Measurements from ENCODE around the gene SYCE1. TPM values are rescaled to one million over a fixed set of nuclear protein-coding genes. Genes with fewer than 3 reads are reported as not detected.

The SYCE1 gene
- total RNA-seq, 1 experiment from 2014 or later = not detected

DNA sequence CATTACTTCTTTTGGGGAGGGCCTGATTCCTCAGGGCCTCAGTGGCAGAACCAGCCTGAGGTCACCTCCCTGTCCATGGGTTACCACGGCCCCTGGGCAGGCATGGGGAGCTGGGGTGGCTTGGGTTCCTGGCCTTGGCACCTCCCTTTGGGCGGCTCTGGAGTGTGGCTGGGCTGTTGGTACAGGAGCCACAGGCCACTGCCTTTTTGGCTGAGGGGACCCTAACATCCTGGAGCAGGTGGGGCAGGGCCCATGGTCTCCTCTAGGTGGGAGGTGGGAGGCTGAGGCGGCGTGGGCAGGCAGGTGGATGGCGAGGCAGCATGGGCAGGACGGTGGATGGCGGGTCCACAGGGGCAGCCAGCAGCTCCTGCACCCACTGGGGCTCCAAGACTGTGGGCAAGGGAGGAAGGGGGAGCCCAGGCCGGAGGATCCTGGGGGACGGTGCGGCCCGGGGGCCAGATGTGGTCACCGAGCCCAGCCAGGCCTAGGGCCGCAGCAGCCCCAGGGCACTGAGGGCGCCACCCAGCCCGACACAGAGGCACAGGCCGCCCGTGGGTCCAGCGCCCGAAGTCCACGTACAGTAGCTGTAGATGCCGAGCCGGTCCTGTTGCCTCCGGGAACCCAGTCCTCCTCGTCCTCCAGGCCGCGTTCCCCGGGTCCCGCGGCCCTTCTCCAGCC, 2.4 kb upstream of the SYCE1 start:
- POLR2A ChIA-PET = no interaction called here
- TF ChIP-seq, protein P1, sequence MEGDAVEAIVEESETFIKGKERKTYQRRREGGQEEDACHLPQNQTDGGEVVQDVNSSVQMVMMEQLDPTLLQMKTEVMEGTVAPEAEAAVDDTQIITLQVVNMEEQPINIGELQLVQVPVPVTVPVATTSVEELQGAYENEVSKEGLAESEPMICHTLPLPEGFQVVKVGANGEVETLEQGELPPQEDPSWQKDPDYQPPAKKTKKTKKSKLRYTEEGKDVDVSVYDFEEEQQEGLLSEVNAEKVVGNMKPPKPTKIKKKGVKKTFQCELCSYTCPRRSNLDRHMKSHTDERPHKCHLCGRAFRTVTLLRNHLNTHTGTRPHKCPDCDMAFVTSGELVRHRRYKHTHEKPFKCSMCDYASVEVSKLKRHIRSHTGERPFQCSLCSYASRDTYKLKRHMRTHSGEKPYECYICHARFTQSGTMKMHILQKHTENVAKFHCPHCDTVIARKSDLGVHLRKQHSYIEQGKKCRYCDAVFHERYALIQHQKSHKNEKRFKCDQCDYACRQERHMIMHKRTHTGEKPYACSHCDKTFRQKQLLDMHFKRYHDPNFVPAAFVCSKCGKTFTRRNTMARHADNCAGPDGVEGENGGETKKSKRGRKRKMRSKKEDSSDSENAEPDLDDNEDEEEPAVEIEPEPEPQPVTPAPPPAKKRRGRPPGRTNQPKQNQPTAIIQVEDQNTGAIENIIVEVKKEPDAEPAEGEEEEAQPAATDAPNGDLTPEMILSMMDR (IDR thresholded peaks at IDR 0.05; ENCODE audit: insufficient read depth in 1 of 2, low read depth in 1 of 2, low read length in 1 of 2, severe bottlenecking in 1 of 2, unreplicated experiment in 1 of 2) = no peak
- CTCF ChIA-PET = no interaction called here
- Histone ChIP-seq H3K36me3 (ENCODE audit: control insufficient read depth, insufficient read depth, low read length) (no peaks in the 10 kb centered on the region), H3K9me3 (peaks cover 3% of the 10 kb centered on the region), H3K4me3 (ENCODE audit: low read depth, low read length) (no peak overlapping the region), H3K4me1 (no peaks in the 10 kb centered on the region), H3K27me3 (replicated peaks; ENCODE audit: control insufficient read depth, insufficient read depth, low read length) (no peaks in the 10 kb centered on the region)
- no peaks in the 10 kb centered on the region for H3K36me3 Mint-ChIP-seq (ENCODE audit: insufficient read depth, unreplicated experiment)
- no peak for DNase-seq
- no peak overlapping the region for H3K27ac Mint-ChIP-seq (ENCODE audit: unreplicated experiment)
- BruUV-seq (replicated peaks) = no TSS peak
- no peak overlapping the region for H3K4me3 Mint-ChIP-seq (ENCODE audit: unreplicated experiment)
- H3K27me3 Mint-ChIP-seq (ENCODE audit: insufficient read depth, unreplicated experiment) = no peaks in the 10 kb centered on the region
- peaks cover 3% of the 10 kb centered on the region for H3K9me3 Mint-ChIP-seq (ENCODE audit: unreplicated experiment)
- no peaks in the 10 kb centered on the region for H3K4me1 Mint-ChIP-seq (ENCODE audit: low read depth, unreplicated experiment)
- intact Hi-C loops (cut with micrococcal nuclease; ENCODE audit: unreplicated experiment) = no loop called here

DNA sequence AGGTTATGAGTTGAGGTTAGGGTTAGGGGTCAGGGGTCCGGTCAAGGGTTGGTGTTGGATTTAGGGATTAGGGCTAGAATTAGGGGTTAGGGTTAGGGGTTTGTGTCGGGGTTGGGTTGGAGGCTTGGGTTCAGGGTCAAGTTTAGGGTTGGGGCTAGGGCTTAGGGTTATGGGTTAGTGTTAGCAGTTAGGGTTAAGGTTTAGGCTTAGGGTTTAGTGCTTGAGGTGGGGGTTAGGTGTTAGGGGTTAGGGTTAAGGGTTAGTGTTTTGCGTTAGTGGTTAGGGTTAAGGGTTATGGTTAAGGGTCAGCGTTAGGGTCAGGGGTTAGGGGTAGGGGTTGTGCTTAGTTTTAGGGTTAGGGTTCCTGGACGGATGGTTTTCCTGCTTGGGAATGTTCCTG, 1.7 kb upstream of the SYCE1 start:
- ChIA-PET CTCF (no interaction called here), POLR2A (no interaction called here)
- peaks cover 3% of the 10 kb centered on the region; the same call in 1 of the 2 replicates for H3K9me3 ChIP-seq
- no peaks in the 10 kb centered on the region for H3K27me3 Mint-ChIP-seq (ENCODE audit: insufficient read depth, unreplicated experiment)
- TF ChIP-seq, protein P1 (IDR thresholded peaks at IDR 0.05; ENCODE audit: insufficient read depth in 1 of 2, low read depth in 1 of 2, low read length in 1 of 2, severe bottlenecking in 1 of 2, unreplicated experiment in 1 of 2) = no peak
- H3K36me3 Mint-ChIP-seq (ENCODE audit: insufficient read depth, unreplicated experiment) = no peaks in the 10 kb centered on the region
- no peaks in the 10 kb centered on the region for H3K4me1 Mint-ChIP-seq (ENCODE audit: low read depth, unreplicated experiment)
- H3K27ac Mint-ChIP-seq (ENCODE audit: unreplicated experiment) = no peak overlapping the region
- intact Hi-C loops (cut with micrococcal nuclease; ENCODE audit: unreplicated experiment) = no loop called here
- H3K36me3 ChIP-seq (ENCODE audit: control insufficient read depth, insufficient read depth, low read length) = no peaks in the 10 kb centered on the region
- no peak overlapping the region for H3K4me3 Mint-ChIP-seq (ENCODE audit: unreplicated experiment)
- no peaks in the 10 kb centered on the region for H3K4me1 ChIP-seq
- no TSS peak for BruUV-seq (replicated peaks)
- no peaks in the 10 kb centered on the region for H3K27me3 ChIP-seq (replicated peaks; ENCODE audit: control insufficient read depth, insufficient read depth, low read length)
- H3K4me3 ChIP-seq (ENCODE audit: low read depth, low read length) = no peak overlapping the region
- H3K9me3 Mint-ChIP-seq (ENCODE audit: unreplicated experiment) = no peaks in the 10 kb centered on the region
- DNase-seq = no peak

DNA sequence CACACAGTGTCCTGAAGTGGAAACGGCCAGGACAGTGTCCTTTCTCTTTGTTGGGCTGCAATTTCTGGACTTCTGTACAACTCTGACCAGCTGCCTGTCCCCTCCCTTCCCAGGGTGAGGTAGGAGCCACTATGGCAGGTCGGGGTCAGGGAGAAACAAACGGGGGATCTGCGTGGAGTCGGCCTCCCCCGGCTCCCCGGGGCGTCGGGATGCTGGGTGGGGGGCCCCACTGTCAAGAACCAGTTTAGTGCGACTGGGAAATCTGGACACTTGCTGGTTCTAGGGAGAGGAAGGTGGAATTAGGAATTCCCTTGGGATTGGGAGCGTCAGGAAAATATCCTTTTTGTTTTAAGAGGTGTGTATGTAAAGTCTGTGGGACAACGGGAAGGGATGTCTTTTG, 567 bp downstream of the SYCE1 start:
- Histone ChIP-seq H3K36me3 (ENCODE audit: control insufficient read depth, insufficient read depth, low read length) (no peaks in the 10 kb centered on the region), H3K27me3 (replicated peaks; ENCODE audit: control insufficient read depth, insufficient read depth, low read length) (no peaks in the 10 kb centered on the region), H3K9me3 (peaks cover 3% of the 10 kb centered on the region; the same call in 1 of the 2 replicates), H3K4me3 (ENCODE audit: low read depth, low read length) (no peak overlapping the region), H3K4me1 (no peaks in the 10 kb centered on the region)
- intact Hi-C loops (cut with micrococcal nuclease; ENCODE audit: unreplicated experiment) = no loop called here
- H3K27ac Mint-ChIP-seq (ENCODE audit: unreplicated experiment) = no peak overlapping the region
- no peaks in the 10 kb centered on the region for H3K4me1 Mint-ChIP-seq (ENCODE audit: low read depth, unreplicated experiment)
- no peak overlapping the region for H3K4me3 Mint-ChIP-seq (ENCODE audit: unreplicated experiment)
- ChIA-PET CTCF (no interaction called here), POLR2A (no interaction called here)
- H3K36me3 Mint-ChIP-seq (ENCODE audit: insufficient read depth, unreplicated experiment) = no peaks in the 10 kb centered on the region
- no peaks in the 10 kb centered on the region for H3K9me3 Mint-ChIP-seq (ENCODE audit: unreplicated experiment)
- DNase-seq = no peak
- TF ChIP-seq, protein P1 (IDR thresholded peaks at IDR 0.05; ENCODE audit: insufficient read depth in 1 of 2, low read depth in 1 of 2, low read length in 1 of 2, severe bottlenecking in 1 of 2, unreplicated experiment in 1 of 2) = no peak
- no peaks in the 10 kb centered on the region for H3K27me3 Mint-ChIP-seq (ENCODE audit: insufficient read depth, unreplicated experiment)
- no TSS peak for BruUV-seq (replicated peaks)
